Lung (tissue), 12 donors: ENCODE results near the gene EPHA6. TPM values are rescaled to one million over a fixed set of nuclear protein-coding genes. Genes with fewer than 3 reads are reported as not detected.

Experiments used
- ATAC-seq: fragments of 200-7000 bp; cut with Tn5 transposase; one replicate; pipeline ENCODE4 v1.9.1; 2020; ENCODE audit warnings: moderate number of reproducible peaks; ENCODE audit not compliant: insufficient read depth, low FRiP score
- DNase-seq, 3 donors: peaks; one replicate each; pipeline ENCODE4 v3.0.0-alpha.2; 2013 to 2017
- H3K27ac ChIP-seq, 2 donors: one replicate each; pipeline ENCODE4 v1.5.1; 2013; ENCODE audit warnings: mild to moderate bottlenecking in 2 of 2, moderate library complexity in 2 of 2, control low read depth in 1 of 2, inconsistent platforms in 1 of 2, low read depth in 1 of 2, low read length in 1 of 2
- H3K27me3 ChIP-seq, 3 donors: one replicate each; pipeline ENCODE4 v1.5.1; 2013; ENCODE audit warnings: low read length in 2 of 3; ENCODE audit not compliant: control insufficient read depth in 3 of 3, insufficient read depth in 3 of 3
- H3K36me3 ChIP-seq, 4 donors: one replicate each; pipeline ENCODE4 v1.5.1; 2013; ENCODE audit warnings: low read length in 4 of 4, mild to moderate bottlenecking in 1 of 4, moderate library complexity in 1 of 4; ENCODE audit not compliant: control insufficient read depth in 4 of 4, insufficient read depth in 4 of 4
- H3K4me1 ChIP-seq, 5 donors: one replicate each; pipeline ENCODE4 v1.5.1; 2013; ENCODE audit warnings: low read length in 5 of 5, mild to moderate bottlenecking in 2 of 5, moderate library complexity in 1 of 5; ENCODE audit not compliant: control insufficient read depth in 5 of 5, insufficient read depth in 5 of 5
- H3K4me3 ChIP-seq: one replicate; pipeline ENCODE4 v1.5.1; 2013; ENCODE audit warnings: mild to moderate bottlenecking, control low read depth, moderate library complexity
- H3K9ac ChIP-seq, 2 donors: one replicate each; pipeline ENCODE4 v1.5.1; 2013; ENCODE audit warnings: low read length in 2 of 2, control low read depth in 1 of 2; ENCODE audit not compliant: insufficient read depth in 1 of 2
- H3K9me3 ChIP-seq, 4 donors: one replicate each; pipeline ENCODE4 v1.5.1; 2013; ENCODE audit warnings: low read length in 3 of 4, mild to moderate bottlenecking in 1 of 4, moderate library complexity in 1 of 4; ENCODE audit not compliant: control insufficient read depth in 4 of 4, insufficient read depth in 3 of 4
- WGBS, 2 donors: extraction: QIAGEN DNeasy Blood & Tissue Kit; methylation state at CpG; one replicate each; pipeline ENCODE4 v1.1.7; 2013; 5-methylcytosine and 5-hydroxymethylcytosine counted together
- polyA plus RNA-seq, 2 donors: library from polyadenylated mRNA; stranded (reverse); fragments of 200-250 nt; gene quantifications; one replicate each; pipeline ENCODE4 v1.2.1, GENCODE V29; 2013
- total RNA-seq, 2 donors: library from RNA; depleted of rRNA in 1 of 2; stranded (reverse); fragments of >200 nt in 1 of 2; gene quantifications; one replicate each; pipeline ENCODE4 v1.2.1, GENCODE V29; 2014 to 2021
- TF ChIP-seq, protein P1 (sequence below): IDR thresholded peaks from 2 replicates; pipeline ENCODE4 v1.5.1; 2012; ENCODE audit warnings: mild to moderate bottlenecking; ENCODE audit errors: control extremely low read depth, extremely low read depth
- donor health status: control.
- donor health status: control.
- donor health status: Bipolar disorder and iron deficiency.
- donor health status: healthy.
- donor health status: DM: yes; HTN: yes; CAD: no.

The EPHA6 gene
- total and polyA plus RNA-seq, 4 donors: 0.31 to 1.3 TPM; not detected in 2

DNA sequence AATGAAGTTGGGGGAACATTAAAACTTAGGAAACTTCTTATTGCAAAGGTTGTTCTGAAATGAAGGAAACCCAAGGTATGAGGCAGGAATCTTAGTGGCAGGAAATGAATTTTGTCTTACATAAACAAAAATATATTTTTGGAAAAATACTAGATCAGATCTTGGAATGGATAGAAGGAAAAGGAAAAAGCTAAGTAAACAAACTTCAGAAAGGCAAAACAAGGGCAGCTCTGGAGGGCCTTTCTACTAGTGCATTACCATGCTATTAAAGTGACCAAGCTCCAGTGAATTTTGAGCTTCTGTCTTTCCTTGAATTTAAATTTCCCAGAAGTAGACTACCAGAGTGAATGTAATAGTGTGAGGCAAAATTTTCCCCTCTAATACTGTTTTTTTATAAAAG lies 963.8 kb downstream of the EPHA6 start:
- no peak overlapping the region for H3K27ac ChIP-seq
- H3K9me3 ChIP-seq: no peaks in the 10 kb centered on the region
- H3K4me3 ChIP-seq: no peak overlapping the region
- H3K36me3 ChIP-seq: peaks cover 0 to 10% (median 6%) of the 10 kb centered on the region in 4 donors
- DNase-seq: peak in 2 of 3 donors; percentile 19 to 35
- ATAC-seq: no peak
- H3K9ac ChIP-seq: peak overlapping the region in 1 of 2 donors; percentile 32
- H3K27me3 ChIP-seq: no peaks in the 10 kb centered on the region
- TF ChIP-seq, protein P1, sequence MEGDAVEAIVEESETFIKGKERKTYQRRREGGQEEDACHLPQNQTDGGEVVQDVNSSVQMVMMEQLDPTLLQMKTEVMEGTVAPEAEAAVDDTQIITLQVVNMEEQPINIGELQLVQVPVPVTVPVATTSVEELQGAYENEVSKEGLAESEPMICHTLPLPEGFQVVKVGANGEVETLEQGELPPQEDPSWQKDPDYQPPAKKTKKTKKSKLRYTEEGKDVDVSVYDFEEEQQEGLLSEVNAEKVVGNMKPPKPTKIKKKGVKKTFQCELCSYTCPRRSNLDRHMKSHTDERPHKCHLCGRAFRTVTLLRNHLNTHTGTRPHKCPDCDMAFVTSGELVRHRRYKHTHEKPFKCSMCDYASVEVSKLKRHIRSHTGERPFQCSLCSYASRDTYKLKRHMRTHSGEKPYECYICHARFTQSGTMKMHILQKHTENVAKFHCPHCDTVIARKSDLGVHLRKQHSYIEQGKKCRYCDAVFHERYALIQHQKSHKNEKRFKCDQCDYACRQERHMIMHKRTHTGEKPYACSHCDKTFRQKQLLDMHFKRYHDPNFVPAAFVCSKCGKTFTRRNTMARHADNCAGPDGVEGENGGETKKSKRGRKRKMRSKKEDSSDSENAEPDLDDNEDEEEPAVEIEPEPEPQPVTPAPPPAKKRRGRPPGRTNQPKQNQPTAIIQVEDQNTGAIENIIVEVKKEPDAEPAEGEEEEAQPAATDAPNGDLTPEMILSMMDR: no peak
- H3K4me1 ChIP-seq: peaks cover 0 to 8% (median 0%) of the 10 kb centered on the region in 5 donors

DNA sequence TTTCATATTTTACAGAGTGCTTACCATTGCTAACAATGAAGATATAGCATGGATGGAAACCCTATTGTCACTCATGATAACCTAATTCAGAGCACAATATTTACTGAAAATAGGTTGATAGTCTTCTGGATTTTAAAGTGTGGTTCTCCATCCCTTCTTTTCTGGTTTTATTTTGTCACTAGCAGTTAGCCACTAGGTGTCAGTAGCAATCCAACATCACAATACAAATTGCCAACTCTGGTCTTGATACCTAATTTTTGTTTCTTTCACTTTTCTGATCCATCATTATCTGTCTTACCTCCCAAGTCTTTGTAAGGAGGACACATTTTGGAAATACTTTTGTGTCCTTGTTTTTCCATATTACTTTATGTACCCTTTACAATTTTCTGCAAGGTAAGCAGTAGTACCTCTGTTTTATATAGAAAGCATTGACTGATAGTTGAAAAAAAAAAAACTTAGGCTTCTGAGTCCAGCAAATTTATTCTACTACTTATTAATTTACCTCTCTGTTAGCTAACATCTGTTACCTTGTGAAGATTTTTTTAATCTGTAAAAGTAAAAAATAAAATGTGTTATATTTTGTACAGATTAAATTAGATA lies 979.1 kb downstream of the EPHA6 start:
- peaks cover 0 to 2% (median 0%) of the 10 kb centered on the region in 4 donors for H3K36me3 ChIP-seq
- no peak overlapping the region for H3K27ac ChIP-seq
- no peak overlapping the region for H3K9ac ChIP-seq
- peak in 2 of 3 donors; percentile 77 to 83 for DNase-seq
- ATAC-seq: peak; percentile 66
- TF ChIP-seq, protein P1: peak; percentile 73
- no peaks in the 10 kb centered on the region for H3K4me1 ChIP-seq
- H3K27me3 ChIP-seq: no peaks in the 10 kb centered on the region
- H3K9me3 ChIP-seq: no peaks in the 10 kb centered on the region
- no peak overlapping the region for H3K4me3 ChIP-seq

DNA sequence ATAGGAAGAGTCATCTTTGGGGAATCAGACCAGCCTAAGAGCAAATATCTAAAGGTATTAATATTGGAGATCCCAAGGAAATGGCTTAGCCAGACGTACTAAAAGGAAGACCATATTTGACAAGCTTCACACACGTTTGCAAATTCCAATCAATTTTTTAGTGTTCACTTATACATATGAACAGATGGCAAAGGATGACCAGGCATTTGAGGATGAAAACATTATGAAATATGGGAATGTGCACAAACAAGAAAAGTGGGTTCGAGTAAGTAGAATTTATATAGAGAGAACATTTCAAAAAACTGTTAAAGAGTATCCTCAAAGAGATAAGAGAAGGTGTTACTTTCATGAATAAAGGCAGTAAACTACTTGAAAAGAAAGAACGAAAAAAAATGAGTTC lies 981.6 kb downstream of the EPHA6 start:
- Histone ChIP-seq H3K9ac (no peak overlapping the region), H3K9me3 (no peaks in the 10 kb centered on the region), H3K27me3 (no peaks in the 10 kb centered on the region), H3K36me3 (peaks cover 0 to 3% (median 1%) of the 10 kb centered on the region in 4 donors), H3K4me3 (no peak overlapping the region), H3K27ac (no peak overlapping the region), H3K4me1 (no peaks in the 10 kb centered on the region)
- 93 to 96% methylated on average over 4 of the region's 4 CpGs for WGBS, 2 donors
- TF ChIP-seq, protein P1: no peak
- DNase-seq: no peak
- no peak for ATAC-seq
